Esophagus muscularis mucosa (tissue), 4 donors: Measurements from ENCODE around the gene NOSIP.

ENCODE experiments used
- EP300 ChIP-seq: sonication (generic); formaldehyde crosslinking; IDR thresholded peaks from one replicate; pipeline ENCODE4 v1.6.1; 2017; ENCODE audit warnings: antibody characterized with exemption
- POLR2A ChIP-seq: fragments of 450-650 bp; IDR thresholded peaks from one replicate; pipeline ENCODE4 v1.6.1; 2017; ENCODE audit warnings: antibody characterized with exemption, moderate library complexity, mild to moderate bottlenecking, low read depth
- POLR2AphosphoS5 ChIP-seq, 2 donors: sonication (generic); formaldehyde crosslinking; IDR thresholded peaks; one replicate each; pipeline ENCODE4 v1.6.1; 2017; ENCODE audit warnings: antibody characterized with exemption in 2 of 2
- TF ChIP-seq, protein P1 (sequence below), 3 experiments: fragments of 200-600 bp in 2 of 3; fragments of 450-650 bp in 1 of 3; sonication (generic) in 2 of 3; IDR thresholded peaks; one replicate each; pipeline ENCODE4 v1.5.1; 2017 to 2019; ENCODE audit warnings: antibody characterized with exemption in 3 of 3, mild to moderate bottlenecking in 2 of 3, moderate library complexity in 1 of 3

DNA sequence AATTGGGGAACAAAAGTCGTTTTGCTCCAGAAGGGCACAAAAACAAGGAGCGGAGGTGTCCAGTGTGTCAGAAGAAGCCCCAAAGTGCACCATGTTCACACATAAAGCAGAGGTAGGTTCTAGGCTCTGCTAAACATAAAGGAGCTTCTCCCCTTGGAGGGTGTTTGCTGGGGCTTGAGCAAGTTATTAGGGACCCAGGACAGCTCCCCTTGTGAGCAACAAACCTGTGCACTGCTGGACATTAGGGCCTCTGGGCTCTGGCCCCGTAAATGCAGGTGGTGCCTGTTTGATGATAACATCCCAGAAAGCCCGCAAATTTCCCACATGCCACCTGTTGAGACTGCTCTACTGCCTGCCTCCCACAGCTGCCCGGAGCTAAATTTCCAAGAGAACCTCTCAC lies 41.7 kb downstream of the NOSIP start:
- TF ChIP-seq, protein P1, sequence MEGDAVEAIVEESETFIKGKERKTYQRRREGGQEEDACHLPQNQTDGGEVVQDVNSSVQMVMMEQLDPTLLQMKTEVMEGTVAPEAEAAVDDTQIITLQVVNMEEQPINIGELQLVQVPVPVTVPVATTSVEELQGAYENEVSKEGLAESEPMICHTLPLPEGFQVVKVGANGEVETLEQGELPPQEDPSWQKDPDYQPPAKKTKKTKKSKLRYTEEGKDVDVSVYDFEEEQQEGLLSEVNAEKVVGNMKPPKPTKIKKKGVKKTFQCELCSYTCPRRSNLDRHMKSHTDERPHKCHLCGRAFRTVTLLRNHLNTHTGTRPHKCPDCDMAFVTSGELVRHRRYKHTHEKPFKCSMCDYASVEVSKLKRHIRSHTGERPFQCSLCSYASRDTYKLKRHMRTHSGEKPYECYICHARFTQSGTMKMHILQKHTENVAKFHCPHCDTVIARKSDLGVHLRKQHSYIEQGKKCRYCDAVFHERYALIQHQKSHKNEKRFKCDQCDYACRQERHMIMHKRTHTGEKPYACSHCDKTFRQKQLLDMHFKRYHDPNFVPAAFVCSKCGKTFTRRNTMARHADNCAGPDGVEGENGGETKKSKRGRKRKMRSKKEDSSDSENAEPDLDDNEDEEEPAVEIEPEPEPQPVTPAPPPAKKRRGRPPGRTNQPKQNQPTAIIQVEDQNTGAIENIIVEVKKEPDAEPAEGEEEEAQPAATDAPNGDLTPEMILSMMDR (IDR thresholded peaks at IDR 0.05), result no peak
- TF ChIP-seq POLR2A, result no peak
- TF ChIP-seq EP300, result no peak
- no peak for TF ChIP-seq POLR2AphosphoS5 (IDR thresholded peaks at IDR 0.05)
